IPS-20b (cell line): Measurements from ENCODE around the gene SAC3D1.
"Not testable (repeated sequence)": the region's sequence is repeated elsewhere in the genome, so short reads cannot be mapped to it uniquely, and the experiment has no call there.

Source experiments
- H3K27ac ChIP-seq: one replicate; pipeline ENCODE4 v1.5.1; 2013; ENCODE audit warnings: low read length
- H3K27me3 ChIP-seq: 2 replicates; pipeline ENCODE4 v1.6.1; 2013; ENCODE audit warnings: mild to moderate bottlenecking, low read length, inconsistent platforms; ENCODE audit not compliant: insufficient read depth
- H3K36me3 ChIP-seq: 2 replicates; pipeline ENCODE4 v1.6.1; 2013; ENCODE audit warnings: low read depth, mild to moderate bottlenecking, inconsistent platforms, low read length, moderate library complexity; ENCODE audit not compliant: insufficient read depth
- H3K4me1 ChIP-seq: 2 replicates; pipeline ENCODE4 v1.6.1; 2013; ENCODE audit warnings: mild to moderate bottlenecking, control low read depth, inconsistent platforms, low read length, moderate library complexity; ENCODE audit not compliant: insufficient read depth
- H3K4me3 ChIP-seq: 2 replicates; pipeline ENCODE4 v1.5.1; 2013; ENCODE audit warnings: mild to moderate bottlenecking, low read length, inconsistent platforms
- H3K9ac ChIP-seq: 2 replicates; pipeline ENCODE4 v1.6.1; 2013; ENCODE audit warnings: low read depth, mild to moderate bottlenecking, inconsistent platforms, low read length, moderate library complexity
- H3K9me3 ChIP-seq: 2 replicates; pipeline ENCODE4 v1.6.1; 2013; ENCODE audit warnings: mild to moderate bottlenecking, low read depth, low read length, inconsistent platforms; ENCODE audit not compliant: insufficient read depth

SAC3D1 gene

GRCh38 chr11:65008873-65009272, 32.1 kb upstream of the SAC3D1 start:
- Histone ChIP-seq H3K4me1 (0 out of 2 replicates have a peak, but pooled peaks cover 3% of the 10 kb centered on the region), H3K27me3 (no peaks in the 10 kb centered on the region), H3K27ac (no peak overlapping the region), H3K9me3 (no peaks in the 10 kb centered on the region), H3K4me3 (no peak overlapping the region), H3K9ac (no peak overlapping the region), H3K36me3 (no peaks in the 10 kb centered on the region)

- H3K36me3 ChIP-seq, result peaks cover 8% of the 10 kb centered on the region
- H3K27ac ChIP-seq, result no peak overlapping the region
Observed at GRCh38 chr11:65013130-65013887, 27.7 kb upstream of the SAC3D1 start.

GRCh38 chr11:65013888-65014725, 26.9 kb upstream of the SAC3D1 start, which contains the start of gene ARL2:
Gene ARL2, plus strand, starts transcription at chr11:65014160. Its CDS starts 48 bp downstream, at chr11:65014208.
- peak within 1 kb of the TSS; percentile 49 for H3K27ac ChIP-seq

More at GRCh38 chr11:65013130-65013887, 27.7 kb upstream of the SAC3D1 start:
- H3K9ac ChIP-seq, result peak overlapping the region; percentile 93
- H3K9me3 ChIP-seq, result no peaks in the 10 kb centered on the region
- peak overlapping the region; percentile 86 for H3K4me3 ChIP-seq
- H3K27me3 ChIP-seq, result no peaks in the 10 kb centered on the region
- 0 out of 2 replicates have a peak, but pooled peaks cover 3% of the 10 kb centered on the region for H3K4me1 ChIP-seq

GRCh38 chr11:65014726-65015227, 26.2 kb upstream of the SAC3D1 start:
- Histone ChIP-seq H3K4me3 (peak overlapping the region; percentile 86), H3K4me1 (0 out of 2 replicates have a peak, but pooled peaks cover 3% of the 10 kb centered on the region), H3K27me3 (no peaks in the 10 kb centered on the region), H3K27ac (peak overlapping the region; percentile 49), H3K36me3 (peaks cover 19% of the 10 kb centered on the region), H3K9ac (peak overlapping the region; percentile 93; the same call in 1 of the 2 replicates), H3K9me3 (no peaks in the 10 kb centered on the region)

More at GRCh38 chr11:65013888-65014725, 26.9 kb upstream of the SAC3D1 start, which contains the start of gene ARL2:
- Histone ChIP-seq H3K4me1 (0 out of 2 replicates have a peak, but pooled peaks cover 3% of the 10 kb centered on the region), H3K9me3 (no peaks in the 10 kb centered on the region), H3K4me3 (peak within 1 kb of the TSS; percentile 86), H3K36me3 (peaks cover 15% of the 10 kb centered on the region), H3K9ac (peak within 1 kb of the TSS; percentile 93), H3K27me3 (no peaks in the 10 kb centered on the region)

- no peak overlapping the region for H3K9ac ChIP-seq
- H3K27ac ChIP-seq, result no peak overlapping the region
- H3K4me1 ChIP-seq, result 0 out of 2 replicates have a peak, but pooled peaks cover 3% of the 10 kb centered on the region
- H3K4me3 ChIP-seq, result no peak overlapping the region
- H3K9me3 ChIP-seq, result no peaks in the 10 kb centered on the region
- H3K36me3 ChIP-seq, result peaks cover 31% of the 10 kb centered on the region
- no peaks in the 10 kb centered on the region for H3K27me3 ChIP-seq
Observed at GRCh38 chr11:65016705-65017104, 24.3 kb upstream of the SAC3D1 start.

- H3K27ac ChIP-seq, result no peak overlapping the region
- peaks cover 37% of the 10 kb centered on the region for H3K36me3 ChIP-seq
- no peaks in the 10 kb centered on the region for H3K9me3 ChIP-seq
- H3K4me1 ChIP-seq, result 0 out of 2 replicates have a peak, but pooled peaks cover 3% of the 10 kb centered on the region
- H3K27me3 ChIP-seq, result no peaks in the 10 kb centered on the region
- no peak overlapping the region for H3K4me3 ChIP-seq
- H3K9ac ChIP-seq, result no peak overlapping the region
Observed at GRCh38 chr11:65017937-65018336, 23.1 kb upstream of the SAC3D1 start.

- Histone ChIP-seq H3K9ac (no peak overlapping the region), H3K4me1 (no peaks in the 10 kb centered on the region), H3K9me3 (no peaks in the 10 kb centered on the region), H3K4me3 (no peak overlapping the region), H3K27me3 (no peaks in the 10 kb centered on the region), H3K36me3 (peaks cover 37% of the 10 kb centered on the region), H3K27ac (no peak overlapping the region)
Observed at GRCh38 chr11:65019824-65020223, 21.2 kb upstream of the SAC3D1 start.

- H3K9ac ChIP-seq, result no peak overlapping the region
- H3K4me3 ChIP-seq, result no peak overlapping the region
- H3K9me3 ChIP-seq, result no peaks in the 10 kb centered on the region
- no peak overlapping the region for H3K27ac ChIP-seq
- no peaks in the 10 kb centered on the region for H3K4me1 ChIP-seq
- H3K27me3 ChIP-seq, result no peaks in the 10 kb centered on the region
- H3K36me3 ChIP-seq, result peaks cover 37% of the 10 kb centered on the region
Observed at GRCh38 chr11:65021003-65021402, 20.0 kb upstream of the SAC3D1 start.

GRCh38 chr11:65021509-65021908, 19.5 kb upstream of the SAC3D1 start:
- H3K27ac ChIP-seq, result no peak overlapping the region

GRCh38 chr11:65023502-65023901, 17.5 kb upstream of the SAC3D1 start:
- H3K27me3 ChIP-seq, H3K27ac ChIP-seq, H3K9ac ChIP-seq, H3K4me1 ChIP-seq, H3K9me3 ChIP-seq, H3K4me3 ChIP-seq: not testable (repeated sequence)
- peaks cover 27% of the 10 kb centered on the region for H3K36me3 ChIP-seq

More at GRCh38 chr11:65021509-65021908, 19.5 kb upstream of the SAC3D1 start:
- no peaks in the 10 kb centered on the region for H3K4me1 ChIP-seq
- no peaks in the 10 kb centered on the region for H3K27me3 ChIP-seq
- H3K4me3 ChIP-seq, result no peak overlapping the region
- H3K9ac ChIP-seq, result no peak overlapping the region
- H3K9me3 ChIP-seq, result no peaks in the 10 kb centered on the region
- H3K36me3 ChIP-seq, result peaks cover 37% of the 10 kb centered on the region

- Histone ChIP-seq H3K27ac (no peak overlapping the region), H3K36me3 (peaks cover 5% of the 10 kb centered on the region; the same call in 1 of the 2 replicates), H3K27me3 (no peaks in the 10 kb centered on the region), H3K9ac (no peak overlapping the region), H3K4me3 (peak overlapping the region; percentile 66), H3K4me1 (peaks cover 5% of the 10 kb centered on the region; the same call in 1 of the 2 replicates), H3K9me3 (no peaks in the 10 kb centered on the region)
Observed at GRCh38 chr11:65026810-65027209, 14.2 kb upstream of the SAC3D1 start.
